ENCODE results near the gene TANGO2. TPM values are rescaled to one million over a fixed set of nuclear protein-coding genes. Genes with fewer than 3 reads are reported as not detected.

The TANGO2 gene
- total RNA-seq, 1 donor from 2014 or later: 10.0 TPM

DNA sequence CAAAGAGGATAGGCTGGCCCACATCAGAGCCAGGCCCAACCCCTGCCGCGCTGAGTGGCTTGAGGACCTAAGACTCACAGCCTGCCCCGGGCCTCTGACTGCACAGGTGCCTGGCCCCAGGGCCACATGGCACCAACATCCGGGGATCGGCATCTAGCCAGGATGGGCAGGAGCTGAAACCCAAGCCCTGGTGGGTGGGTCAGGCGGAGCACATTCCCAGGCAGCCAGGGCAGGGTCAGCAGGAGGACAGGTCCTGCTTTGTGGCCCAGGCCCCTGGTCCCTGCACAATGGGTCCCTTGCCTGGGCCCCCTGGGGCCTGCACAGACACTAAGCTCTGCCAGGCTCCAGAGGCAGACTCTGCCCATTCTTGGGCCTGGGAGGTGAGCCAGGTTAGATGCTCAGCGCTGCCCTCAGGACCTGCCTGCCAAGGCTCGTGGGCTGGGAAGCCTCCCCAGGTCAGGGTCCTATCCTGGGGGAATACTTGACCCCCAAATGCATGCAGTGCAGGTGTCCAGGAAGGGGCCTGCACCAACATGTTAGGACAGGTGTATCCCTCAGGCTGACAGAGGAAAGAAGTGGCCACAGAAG, 37.8 kb upstream of the TANGO2 start:
- TF ChIP-seq EZH2phosphoT487 (IDR thresholded peaks at IDR 0.05) (no peak), CTCF (IDR thresholded peaks at IDR 0.05) (no peak), EZH2 (IDR thresholded peaks at IDR 0.05) (no peak)
- Histone ChIP-seq H3K9ac (no peak overlapping the region), H3K27ac (no peak overlapping the region), H2AFZ (replicated peaks) (no peak overlapping the region), H3K36me3 (no peaks in the 10 kb centered on the region), H3K4me2 (no peak overlapping the region), H3K27me3 (no peaks in the 10 kb centered on the region), H3K79me2 (ENCODE audit: low read depth) (peaks cover 33% of the 10 kb centered on the region), H3F3A (ENCODE audit: low read depth) (peaks cover 10% of the 10 kb centered on the region), H3K4me3 (no peak overlapping the region), H3K9me3 (ENCODE audit: low read depth) (no peaks in the 10 kb centered on the region), H3K4me1 (peaks cover 10% of the 10 kb centered on the region), H4K20me1 (ENCODE audit: low read depth) (peaks cover 50% of the 10 kb centered on the region)
- H3K27me3 Mint-ChIP-seq (ENCODE audit: insufficient read depth, low read depth): peaks cover 2% of the 10 kb centered on the region
- no peak for DNase-seq (ENCODE audit: low spot score)
- no peak overlapping the region for H3K4me3 Mint-ChIP-seq
- H3K4me1 Mint-ChIP-seq: peaks cover 22% of the 10 kb centered on the region
- H3K36me3 Mint-ChIP-seq: peaks cover 9% of the 10 kb centered on the region
- no peak overlapping the region for H3K27ac Mint-ChIP-seq
- H3K9me3 Mint-ChIP-seq: no peaks in the 10 kb centered on the region

DNA sequence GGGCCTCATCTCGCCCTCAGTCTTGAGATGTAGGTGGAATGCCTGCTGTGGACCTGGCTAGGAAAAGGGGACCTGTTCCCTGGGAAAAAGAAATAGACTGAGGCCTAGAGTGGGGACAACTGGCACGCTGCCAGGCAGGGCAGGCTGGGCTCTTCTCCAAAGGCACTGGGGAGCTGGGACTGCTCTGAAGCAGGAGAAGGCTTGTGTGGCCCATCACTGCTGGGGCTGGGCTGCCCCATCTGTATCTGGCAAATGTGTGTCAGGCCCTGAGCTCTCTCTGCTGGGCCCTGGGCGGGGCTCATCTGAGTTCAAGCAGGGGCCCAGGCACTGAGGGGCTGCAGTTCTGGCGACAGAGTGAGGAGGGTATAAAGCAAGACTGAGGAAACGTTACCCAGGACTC, 37.2 kb upstream of the TANGO2 start:
- Histone ChIP-seq H3K9ac (no peak overlapping the region), H3K27ac (no peak overlapping the region), H3K27me3 (no peaks in the 10 kb centered on the region), H3F3A (ENCODE audit: low read depth) (peaks cover 10% of the 10 kb centered on the region), H4K20me1 (ENCODE audit: low read depth) (peaks cover 50% of the 10 kb centered on the region), H3K9me3 (ENCODE audit: low read depth) (no peaks in the 10 kb centered on the region), H3K4me3 (no peak overlapping the region), H3K4me2 (no peak overlapping the region), H3K36me3 (no peaks in the 10 kb centered on the region), H2AFZ (replicated peaks) (no peak overlapping the region), H3K4me1 (peaks cover 10% of the 10 kb centered on the region), H3K79me2 (ENCODE audit: low read depth) (peaks cover 33% of the 10 kb centered on the region)
- H3K4me3 Mint-ChIP-seq: no peak overlapping the region
- peaks cover 24% of the 10 kb centered on the region for H3K4me1 Mint-ChIP-seq
- TF ChIP-seq EZH2phosphoT487 (IDR thresholded peaks at IDR 0.05) (no peak), EZH2 (IDR thresholded peaks at IDR 0.05) (no peak), CTCF (IDR thresholded peaks at IDR 0.05) (no peak)
- no peaks in the 10 kb centered on the region for H3K9me3 Mint-ChIP-seq
- peaks cover 9% of the 10 kb centered on the region for H3K36me3 Mint-ChIP-seq
- DNase-seq (ENCODE audit: low spot score): no peak
- H3K27me3 Mint-ChIP-seq (ENCODE audit: insufficient read depth, low read depth): peaks cover 2% of the 10 kb centered on the region
- H3K27ac Mint-ChIP-seq: no peak overlapping the region

GRCh38 chr22:19984201-19984753, 36.6 kb upstream of the TANGO2 start:
- Histone ChIP-seq H3K27ac (no peak overlapping the region), H4K20me1 (ENCODE audit: low read depth) (peaks cover 50% of the 10 kb centered on the region), H2AFZ (replicated peaks) (no peak overlapping the region), H3K79me2 (ENCODE audit: low read depth) (peaks cover 33% of the 10 kb centered on the region), H3K9ac (no peak overlapping the region), H3K4me1 (peaks cover 10% of the 10 kb centered on the region), H3K27me3 (no peaks in the 10 kb centered on the region), H3K9me3 (ENCODE audit: low read depth) (no peaks in the 10 kb centered on the region), H3K4me3 (no peak overlapping the region), H3K4me2 (no peak overlapping the region), H3K36me3 (no peaks in the 10 kb centered on the region), H3F3A (ENCODE audit: low read depth) (peaks cover 10% of the 10 kb centered on the region)
- Mint-ChIP-seq H3K4me1 (peaks cover 24% of the 10 kb centered on the region), H3K27ac (no peak overlapping the region), H3K36me3 (peaks cover 9% of the 10 kb centered on the region), H3K4me3 (peak overlapping the region; percentile 70), H3K9me3 (no peaks in the 10 kb centered on the region), H3K27me3 (ENCODE audit: insufficient read depth, low read depth) (no peaks in the 10 kb centered on the region)
- DNase-seq (ENCODE audit: low spot score): no peak
- no peak for TF ChIP-seq EZH2 (IDR thresholded peaks at IDR 0.05)
